Measurements from ENCODE around the gene SNHG17.
"Not testable (repeated sequence)": the region's sequence is repeated elsewhere in the genome, so short reads cannot be mapped to it uniquely, and the experiment has no call there.

The SNHG17 gene

DNA sequence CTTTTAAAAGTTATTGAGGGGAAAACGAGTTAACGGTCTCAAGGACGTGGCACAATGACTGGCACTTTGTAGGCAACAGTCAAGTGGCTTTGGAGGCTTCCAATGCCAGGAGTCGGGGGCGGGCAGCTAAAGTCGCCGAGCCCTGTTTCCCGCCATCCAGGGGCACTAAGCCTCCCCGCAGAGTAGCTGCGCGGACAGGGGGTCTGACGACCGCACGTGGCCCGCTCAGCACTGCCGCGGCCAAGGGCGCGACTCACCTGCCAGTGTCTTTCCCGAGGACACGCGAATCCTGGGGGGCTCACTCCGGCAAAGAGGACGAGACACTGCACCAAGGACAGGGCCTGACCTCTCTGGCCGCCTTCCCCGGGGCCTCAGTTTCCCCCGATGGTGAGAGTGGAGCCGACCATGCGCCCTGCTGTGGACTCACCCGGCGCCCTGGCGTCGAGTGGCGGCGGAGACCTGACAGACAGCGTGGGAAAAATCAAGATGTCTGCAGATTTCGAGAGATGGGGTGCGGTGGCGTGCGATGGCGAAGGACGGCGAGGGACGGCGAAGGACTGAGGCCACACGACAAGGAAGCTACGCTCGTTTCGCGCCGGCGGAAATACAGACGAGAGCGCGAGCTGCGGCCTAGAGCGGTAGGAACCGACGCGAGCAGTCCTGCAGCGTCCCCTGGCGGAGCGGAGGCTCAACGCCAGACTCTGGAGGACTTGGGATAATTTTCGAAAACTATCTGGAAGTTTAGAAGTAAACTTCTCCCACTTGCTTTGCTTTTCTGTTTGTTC is at the start of gene SNHG17:
SNHG17 (minus strand) TSS at position 559 of the 785 bp plus-strand sequence.
- in situ Hi-C loops (cut with MboI; ENCODE audit: low sequenced_read_pairs), result no loop called here

DNA sequence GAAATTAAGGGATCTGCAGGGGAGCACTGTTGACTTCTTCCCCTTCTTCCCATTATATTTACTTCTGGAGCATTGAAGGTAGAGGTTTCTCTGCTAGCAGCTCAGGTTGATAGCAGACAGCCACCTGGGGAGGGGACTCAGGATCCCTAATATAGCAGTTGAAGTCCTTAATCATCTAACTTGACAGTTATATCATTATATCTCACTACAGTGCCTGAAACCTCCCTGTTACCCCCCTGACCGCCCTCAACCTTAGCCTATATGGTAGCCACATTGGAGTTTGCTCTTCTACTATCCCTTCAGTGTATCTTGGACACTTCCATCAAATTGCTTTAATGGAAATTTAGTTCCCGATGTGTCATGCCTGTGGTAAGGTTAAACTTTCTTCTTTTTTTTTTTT is 44.5 kb upstream of the SNHG17 start:
- in situ Hi-C loops (cut with MboI; ENCODE audit: low sequenced_read_pairs), result no loop called here

DNA sequence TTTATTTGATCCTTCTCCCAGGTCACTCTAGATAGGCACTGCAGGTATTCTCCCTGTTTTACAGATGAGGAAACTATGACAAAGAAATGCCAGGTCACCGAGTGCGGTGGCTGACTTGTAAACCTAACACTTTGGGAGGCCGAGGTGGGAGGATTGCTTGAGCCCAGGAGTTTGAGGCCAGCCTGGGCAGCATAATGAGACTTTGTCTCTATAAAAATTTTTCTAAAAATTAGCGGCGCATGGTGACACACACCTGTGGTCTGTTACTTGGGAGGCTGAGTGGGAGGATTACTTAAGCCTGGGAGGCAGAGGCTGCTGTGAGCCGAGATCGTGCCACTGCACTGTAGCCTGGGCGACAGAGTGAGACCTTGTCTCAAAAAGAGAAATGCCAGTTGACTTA is 42.6 kb upstream of the SNHG17 start:
- in situ Hi-C loops (cut with MboI; ENCODE audit: low sequenced_read_pairs), result no loop called here

DNA sequence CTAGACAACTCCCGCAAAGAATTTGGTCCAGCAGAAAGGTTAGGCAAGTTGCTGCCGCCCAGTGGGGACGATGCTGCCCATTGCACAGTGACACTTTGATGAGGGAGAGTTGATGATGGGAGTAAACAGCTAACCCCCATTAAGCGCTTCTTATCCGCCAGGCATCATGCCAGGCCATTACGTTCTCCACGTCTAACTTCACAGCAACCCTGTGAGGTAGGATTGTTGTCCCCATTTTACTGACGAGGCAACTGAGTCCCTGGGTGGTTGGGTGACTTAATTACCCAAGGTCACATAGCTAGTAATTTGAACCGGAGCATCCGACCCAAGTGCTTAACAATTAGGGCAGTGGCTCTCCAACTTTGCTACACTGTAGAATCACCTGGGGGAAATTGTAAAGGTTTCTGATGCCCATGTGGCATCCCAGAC is 38.3 kb upstream of the SNHG17 start:
- in situ Hi-C loops (cut with MboI; ENCODE audit: low sequenced_read_pairs), result no loop called here

DNA sequence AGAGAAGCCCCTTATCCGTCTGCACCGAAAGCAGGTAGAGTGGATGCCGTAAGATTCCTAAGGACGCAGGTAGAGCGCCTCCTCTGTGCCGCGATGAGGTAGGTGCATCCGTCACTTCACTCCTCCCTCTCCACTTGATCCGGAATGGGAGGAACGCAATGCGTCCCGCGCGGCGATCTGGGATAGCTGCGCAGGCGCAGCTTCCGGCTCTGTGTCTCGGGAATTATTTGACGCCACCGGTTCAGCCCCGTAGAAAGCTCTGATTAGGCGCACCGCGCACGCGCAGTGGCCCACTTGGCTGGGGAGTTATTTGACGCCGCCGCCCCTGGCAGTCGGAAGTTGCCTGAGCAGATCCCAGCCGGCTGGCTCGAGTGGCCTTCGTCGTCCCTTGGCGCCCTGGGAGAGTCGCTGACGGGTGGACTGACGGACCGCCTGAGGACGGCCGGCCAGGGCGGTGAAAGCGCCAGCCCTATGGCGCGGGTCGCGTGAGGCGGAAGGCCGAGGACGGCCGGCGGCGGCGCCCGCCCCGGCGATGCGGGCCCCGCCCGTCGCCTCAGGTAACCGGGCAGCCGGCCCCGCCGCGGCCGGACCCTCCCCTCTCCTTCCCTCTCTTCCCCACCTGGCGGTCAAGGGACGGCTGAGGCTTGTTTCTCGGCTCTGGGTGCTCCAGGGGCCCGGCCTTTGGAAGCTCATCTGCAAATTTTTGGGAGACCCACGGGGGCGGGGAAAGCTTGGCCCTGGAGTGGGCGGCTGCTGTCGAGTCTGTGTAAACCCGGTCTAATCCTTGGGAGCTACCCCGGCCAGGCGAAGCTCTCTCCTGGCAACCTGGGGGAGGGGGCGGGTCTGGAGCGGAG is 37.6 kb upstream of the SNHG17 start, which contains the start of gene RALGAPB:
RALGAPB (plus strand) TSS at position 331 of the 854 bp plus-strand sequence. CDS start 15,590 bp downstream, outside the sequence.
- in situ Hi-C loops (cut with MboI; ENCODE audit: low sequenced_read_pairs), result no loop called here

DNA sequence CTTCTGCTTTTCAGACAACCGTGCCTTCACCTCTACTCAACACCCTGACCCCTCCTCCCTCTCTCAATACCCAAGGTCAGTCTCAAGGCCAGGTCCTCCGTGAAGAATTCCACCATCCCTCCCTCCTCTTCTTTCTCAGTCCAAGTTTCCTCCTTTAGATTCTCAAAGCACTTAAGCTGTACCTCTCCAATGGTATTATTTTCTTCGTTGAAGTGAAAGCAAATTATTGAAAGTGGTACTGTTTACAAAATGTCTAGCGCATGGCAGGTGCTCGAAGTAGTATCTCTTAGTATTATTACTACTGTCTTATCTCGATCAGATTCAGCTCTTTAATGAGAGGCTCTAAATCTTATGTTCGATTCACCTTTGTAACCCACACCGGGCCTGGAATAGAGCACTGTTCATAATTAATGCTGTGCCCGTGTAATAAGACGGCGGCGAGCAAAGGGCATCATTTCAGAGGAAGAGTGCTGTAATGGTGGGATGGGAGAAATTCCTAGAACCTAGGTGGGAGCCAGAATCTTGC is 36.9 kb upstream of the SNHG17 start:
- in situ Hi-C loops (cut with MboI; ENCODE audit: low sequenced_read_pairs), result no loop called here

DNA sequence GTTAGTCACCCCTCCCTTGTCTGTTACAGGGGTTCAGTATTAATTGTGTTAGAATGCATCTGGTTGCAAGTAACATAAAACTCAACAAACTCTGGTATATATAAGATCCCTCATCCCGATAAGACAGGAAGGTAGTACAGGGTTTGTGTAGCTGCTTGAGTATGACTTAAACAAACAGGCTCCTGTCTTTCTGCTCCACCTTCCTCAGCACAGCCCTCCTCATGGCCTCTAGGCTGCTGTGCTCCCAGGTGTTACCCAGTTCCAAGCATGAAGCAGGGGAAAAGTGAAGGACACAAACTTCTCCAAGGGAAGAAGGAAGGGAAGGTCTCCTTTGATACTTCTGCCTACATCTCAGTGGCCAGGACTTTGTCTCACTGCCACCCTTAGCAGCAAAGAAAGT is 36.1 kb upstream of the SNHG17 start:
- in situ Hi-C loops (cut with MboI; ENCODE audit: low sequenced_read_pairs), result no loop called here

DNA sequence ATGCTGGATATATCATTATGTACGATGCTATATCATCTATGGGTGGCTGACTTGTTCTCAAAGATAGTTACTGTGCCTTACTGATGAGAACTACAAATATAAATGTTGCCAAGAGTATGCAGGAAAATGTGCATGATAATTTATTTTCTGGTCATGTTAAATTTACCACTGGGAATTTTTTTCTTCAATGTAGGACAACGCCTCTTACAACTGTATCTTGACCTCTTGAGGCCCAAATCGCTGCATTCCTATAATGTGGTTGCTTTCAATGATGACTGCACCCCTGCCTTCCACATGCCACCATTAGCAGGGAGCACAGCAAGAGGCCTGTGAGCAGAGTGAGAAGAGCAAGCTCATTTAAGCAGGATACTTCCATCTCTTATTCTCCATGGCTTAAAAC is 31.9 kb upstream of the SNHG17 start:
- in situ Hi-C loops (cut with MboI; ENCODE audit: low sequenced_read_pairs), result no loop called here

DNA sequence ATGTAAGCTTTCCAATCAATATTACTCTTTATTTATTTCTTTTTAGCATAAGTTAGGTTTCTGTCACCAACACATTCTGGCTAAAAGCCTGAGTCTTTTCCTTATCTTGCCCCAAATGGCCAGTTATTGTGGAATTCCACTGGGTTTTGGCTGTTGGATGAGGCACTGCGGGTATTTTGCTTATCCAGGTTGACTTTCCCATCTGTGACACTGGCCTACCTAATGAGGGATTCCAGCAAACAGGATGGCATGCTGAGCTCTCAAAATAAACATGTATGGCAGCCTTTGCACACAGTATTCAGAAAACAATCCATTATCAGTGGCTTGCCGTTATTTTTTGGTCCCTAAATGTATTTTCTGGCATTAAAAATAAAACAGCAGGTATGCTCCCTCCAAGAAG is 31.0 kb upstream of the SNHG17 start:
- in situ Hi-C loops (cut with MboI; ENCODE audit: low sequenced_read_pairs), result no loop called here

DNA sequence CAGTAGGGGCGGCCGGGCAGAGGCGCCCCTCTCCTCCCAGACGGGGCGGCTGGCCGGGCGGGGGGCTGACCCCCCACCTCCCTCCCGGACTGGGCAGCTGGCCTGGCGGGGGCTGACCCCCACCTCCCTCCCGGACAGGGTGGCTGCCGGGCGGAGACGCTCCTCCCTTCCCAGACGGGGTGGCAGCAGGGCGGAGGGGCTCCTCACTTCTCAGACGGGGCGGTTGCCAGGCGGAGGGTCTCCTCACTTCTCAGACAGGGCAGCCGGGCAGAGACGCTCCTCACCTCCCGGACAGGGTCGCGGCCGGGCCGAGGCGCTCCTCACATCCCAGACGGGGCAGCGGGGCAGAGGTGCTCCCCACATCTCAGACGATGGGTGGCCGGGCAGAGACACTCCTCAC is 26.4 kb upstream of the SNHG17 start:
- in situ Hi-C loops (cut with MboI; ENCODE audit: low sequenced_read_pairs), result not testable (repeated sequence)

DNA sequence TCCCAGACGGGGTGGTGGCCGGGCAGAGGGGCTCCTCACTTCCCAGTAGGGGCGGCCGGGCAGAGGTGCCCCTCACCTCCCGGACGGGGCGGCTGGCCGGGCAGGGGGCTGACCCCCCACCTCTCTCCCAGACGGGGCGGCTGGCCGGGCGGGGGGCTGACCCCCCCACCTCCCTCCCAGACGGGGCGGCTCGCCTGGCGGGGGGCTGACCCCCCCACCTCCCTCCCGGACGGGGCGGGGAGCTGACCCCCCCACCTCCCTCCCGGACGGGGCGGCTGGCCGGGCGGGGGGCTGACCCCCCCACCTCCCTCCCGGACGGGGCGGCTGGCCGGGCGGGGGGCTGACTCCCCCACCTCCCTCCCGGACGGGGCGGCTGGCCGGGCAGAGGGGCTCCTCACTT is 26.0 kb upstream of the SNHG17 start:
- in situ Hi-C loops (cut with MboI; ENCODE audit: low sequenced_read_pairs), result not testable (repeated sequence)

DNA sequence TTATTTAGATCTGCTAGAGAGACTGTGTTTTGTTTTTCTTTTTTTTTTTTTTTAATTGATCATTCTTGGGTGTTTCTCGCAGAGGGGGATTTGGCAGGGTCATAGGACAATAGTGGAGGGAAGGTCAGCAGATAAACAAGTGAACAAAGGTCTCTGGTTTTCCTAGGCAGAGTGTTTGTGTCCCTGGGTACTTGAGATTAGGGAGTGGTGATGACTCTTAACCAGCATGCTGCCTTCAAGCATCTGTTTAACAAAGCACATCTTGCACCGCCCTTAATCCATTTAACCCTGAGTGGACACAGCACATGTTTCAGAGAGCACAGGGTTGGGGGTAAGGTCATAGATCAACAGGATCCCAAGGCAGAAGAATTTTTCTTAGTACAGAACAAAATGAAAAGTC is 25.5 kb upstream of the SNHG17 start:
- in situ Hi-C loops (cut with MboI; ENCODE audit: low sequenced_read_pairs), result not testable (repeated sequence)

DNA sequence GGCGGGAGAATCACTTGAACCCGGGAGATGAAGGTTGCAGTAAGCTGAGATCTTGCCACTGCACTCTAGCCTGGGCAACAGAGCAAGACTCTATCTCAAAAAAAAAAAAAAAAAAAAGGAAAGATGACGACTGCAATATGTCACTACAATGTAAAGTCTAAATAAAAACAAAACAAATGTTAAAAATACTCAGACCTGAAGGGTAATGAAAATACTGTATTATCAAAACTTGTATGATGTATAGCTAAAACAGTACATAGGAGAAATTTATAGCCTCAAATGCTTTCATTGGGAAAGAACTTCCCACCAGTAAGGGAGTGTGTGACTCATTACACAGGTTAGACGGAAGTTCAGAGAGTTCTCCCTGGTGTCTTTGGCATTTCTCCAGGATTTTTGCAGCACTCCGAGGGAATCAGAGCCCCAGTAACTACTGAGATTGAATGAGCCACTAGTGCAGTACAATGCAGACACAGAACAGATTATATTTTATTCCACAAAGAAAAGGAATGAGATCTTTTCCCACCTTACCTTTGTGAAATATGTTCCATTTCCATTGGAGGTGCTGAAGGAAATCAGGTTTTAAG is 25.0 kb upstream of the SNHG17 start:
- in situ Hi-C loops (cut with MboI; ENCODE audit: low sequenced_read_pairs), result no loop called here

DNA sequence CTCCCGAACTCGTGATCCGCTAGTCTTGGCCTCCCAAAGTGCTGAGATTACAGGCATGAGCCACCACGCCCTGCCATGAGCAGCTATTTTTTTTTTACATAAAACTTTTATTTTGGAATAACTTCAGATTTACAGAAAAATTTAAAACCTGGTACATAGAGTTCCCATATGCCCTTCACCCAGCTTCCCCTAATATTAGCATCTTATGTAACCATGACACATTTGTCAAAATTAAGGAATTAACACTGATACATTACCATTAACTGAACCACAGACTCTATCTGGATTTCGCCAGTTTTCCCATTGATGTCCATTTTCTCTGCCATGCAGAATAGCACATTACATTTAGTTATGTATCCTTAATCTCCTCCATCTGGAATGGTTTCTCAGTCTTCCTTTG is 23.2 kb upstream of the SNHG17 start:
- in situ Hi-C loops (cut with MboI; ENCODE audit: low sequenced_read_pairs), result no loop called here

DNA sequence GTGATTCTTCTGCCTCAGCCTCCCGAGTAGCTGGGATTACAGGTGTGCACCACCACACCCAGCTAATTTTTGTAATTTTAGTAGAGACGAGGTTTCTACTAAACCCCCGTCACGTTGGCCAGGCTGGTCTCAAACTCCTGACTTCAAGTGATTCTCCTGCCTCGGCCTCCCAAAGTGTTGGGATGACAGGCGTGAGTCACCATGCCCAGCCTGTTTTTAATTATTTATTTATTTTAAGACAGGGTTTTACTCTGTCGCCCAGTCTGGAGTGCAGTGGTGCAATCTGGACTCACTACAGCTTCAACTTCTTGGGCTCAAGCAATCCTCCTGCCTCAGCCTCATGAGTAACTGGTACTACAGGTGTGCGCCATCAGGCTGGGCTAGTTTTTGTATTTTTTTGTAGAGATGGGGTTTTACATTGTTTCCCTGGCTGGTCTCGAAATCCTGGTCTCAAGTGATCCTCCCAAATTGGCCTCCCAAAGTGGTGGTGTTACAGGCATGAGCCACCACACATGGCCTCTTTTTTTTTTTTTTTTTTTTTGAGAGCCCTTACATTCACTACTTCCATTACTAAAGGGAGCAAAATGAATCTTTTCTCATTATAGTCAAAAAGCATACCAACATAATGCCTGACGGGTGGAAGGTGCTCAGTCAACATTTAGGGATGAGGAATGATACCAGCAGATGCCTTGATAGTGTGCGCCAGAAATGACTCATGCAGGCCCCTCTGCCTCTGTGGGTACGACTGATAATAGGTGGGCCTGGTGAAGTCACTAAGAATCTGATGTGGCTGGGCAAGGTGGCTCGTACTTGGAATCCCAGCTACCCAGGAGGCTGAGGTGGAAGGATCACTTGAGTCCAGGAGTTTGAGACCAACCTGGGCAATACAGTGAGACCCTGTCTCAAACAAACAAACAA is 19.7 kb upstream of the SNHG17 start:
- in situ Hi-C loops (cut with MboI; ENCODE audit: low sequenced_read_pairs), result no loop called here

DNA sequence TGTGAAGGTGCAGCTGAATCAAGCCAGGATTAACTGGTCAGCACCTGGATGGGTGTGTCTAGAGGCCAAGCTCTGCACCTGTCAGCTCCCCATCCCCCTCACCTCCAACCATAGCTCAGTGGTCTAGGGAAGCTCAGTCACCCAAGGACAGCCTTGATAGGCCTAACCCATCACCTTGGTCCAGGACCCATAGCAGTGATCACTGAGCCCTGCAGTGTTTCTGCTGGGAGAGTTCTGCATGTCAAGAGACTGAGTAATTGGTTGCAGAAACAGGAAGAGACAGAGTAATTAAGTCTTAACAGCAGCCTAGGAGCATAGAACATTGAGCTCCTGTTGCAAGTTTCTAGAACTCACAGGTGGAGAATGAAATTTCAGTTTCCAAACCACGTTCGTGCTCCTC is 18.8 kb upstream of the SNHG17 start:
- in situ Hi-C loops (cut with MboI; ENCODE audit: low sequenced_read_pairs), result no loop called here

DNA sequence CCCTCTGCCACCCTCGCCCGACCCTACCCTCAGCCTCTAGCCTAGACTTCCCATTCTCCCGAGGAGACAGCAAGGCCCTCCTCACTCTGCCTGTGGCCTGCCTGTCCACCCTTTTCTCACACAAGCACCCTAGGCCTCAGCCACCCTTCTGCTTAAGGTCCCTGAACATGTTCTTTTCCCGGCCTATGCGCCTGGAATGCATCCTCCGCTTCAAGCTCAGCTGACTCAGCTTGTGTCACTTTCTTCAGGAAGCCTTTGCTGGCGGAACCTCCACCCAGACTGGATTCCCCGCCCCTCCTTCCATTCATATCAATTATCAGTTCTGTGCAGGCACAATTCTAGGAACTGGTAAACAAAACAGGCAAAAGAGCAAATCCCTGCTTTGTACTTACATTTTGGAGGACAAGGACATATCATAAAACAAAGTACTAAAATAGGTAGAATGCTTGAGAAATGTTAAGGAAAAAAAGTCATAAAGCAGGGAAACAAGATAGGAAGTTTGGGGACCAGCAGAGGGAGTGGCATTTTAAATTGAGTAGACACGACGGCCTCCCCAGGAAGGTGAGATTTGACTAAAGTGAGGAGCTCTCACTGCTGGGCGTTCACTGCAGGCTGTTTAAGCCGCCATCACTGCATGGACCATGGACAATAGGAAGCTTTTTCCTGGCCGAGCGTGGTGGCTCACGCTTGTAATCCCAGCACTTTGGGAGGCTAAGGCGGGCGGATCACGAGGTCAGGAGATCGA is 17.9 kb upstream of the SNHG17 start:
- in situ Hi-C loops (cut with MboI; ENCODE audit: low sequenced_read_pairs), result no loop called here

DNA sequence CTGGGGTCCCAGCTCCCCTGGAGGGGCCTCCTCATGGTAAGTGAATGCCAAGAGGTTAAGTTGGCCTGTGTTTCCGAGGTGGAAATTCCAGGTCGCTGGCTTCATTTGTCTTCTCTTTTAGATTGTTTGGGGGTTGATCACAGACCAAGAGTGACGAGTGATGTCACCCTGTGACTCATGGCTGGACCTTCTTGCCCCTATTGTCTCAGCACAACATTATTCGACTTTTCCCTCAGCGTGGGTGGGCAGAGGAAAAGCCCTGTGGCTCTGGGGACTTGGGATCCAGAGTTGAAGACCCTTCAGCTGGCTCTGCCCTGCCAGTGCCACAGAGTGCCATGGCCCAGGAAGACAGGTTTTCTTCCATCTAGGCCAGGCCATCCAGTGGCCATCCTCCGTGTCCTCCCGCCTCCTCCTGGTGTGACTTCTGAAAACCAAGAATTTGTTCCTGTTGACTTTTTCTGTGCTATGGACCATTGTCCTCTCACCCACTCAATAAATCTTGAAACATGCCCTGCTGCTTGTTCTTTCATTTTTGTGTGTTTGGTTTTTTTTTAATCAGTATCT is 15.4 kb upstream of the SNHG17 start:
- in situ Hi-C loops (cut with MboI; ENCODE audit: low sequenced_read_pairs), result no loop called here

DNA sequence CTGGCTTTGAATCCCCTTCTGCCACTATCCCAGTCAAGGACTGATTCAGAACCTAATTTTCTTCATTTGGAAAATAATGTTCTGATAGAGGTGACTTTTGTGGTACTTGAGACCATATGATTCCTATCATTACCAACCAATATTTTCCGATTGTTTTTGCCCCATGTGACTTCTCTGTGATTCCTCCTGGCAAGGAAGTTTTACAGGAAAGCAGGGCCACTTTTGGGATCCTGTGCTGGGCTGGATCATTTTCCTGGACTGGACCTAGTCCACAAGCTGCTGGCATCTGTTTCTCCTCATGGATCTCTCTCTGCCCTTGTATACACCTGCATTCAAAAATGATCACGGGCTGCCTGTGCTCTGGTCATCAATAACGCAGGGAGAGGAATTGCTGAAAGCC is 13.9 kb upstream of the SNHG17 start:
- in situ Hi-C loops (cut with MboI; ENCODE audit: low sequenced_read_pairs), result no loop called here

Measured in hTERT RPE-1 (cell line).